Lower leg skin (tissue), 3 donors: ENCODE data around the gene SLC25A28.

Source experiments
- POLR2A ChIP-seq, 2 donors: fragments of 450-650 bp; IDR thresholded peaks; one replicate each; pipeline ENCODE4 v1.6.1; 2016 to 2017; ENCODE audit warnings: antibody characterized with exemption in 2 of 2, mild to moderate bottlenecking in 1 of 2, moderate library complexity in 1 of 2
- TF ChIP-seq, protein P1 (sequence below), 3 donors: fragments of 450-650 bp; IDR thresholded peaks; one replicate each; pipeline ENCODE4 v1.5.1; 2016; ENCODE audit warnings: antibody characterized with exemption in 3 of 3, mild to moderate bottlenecking in 3 of 3, moderate library complexity in 2 of 3

DNA sequence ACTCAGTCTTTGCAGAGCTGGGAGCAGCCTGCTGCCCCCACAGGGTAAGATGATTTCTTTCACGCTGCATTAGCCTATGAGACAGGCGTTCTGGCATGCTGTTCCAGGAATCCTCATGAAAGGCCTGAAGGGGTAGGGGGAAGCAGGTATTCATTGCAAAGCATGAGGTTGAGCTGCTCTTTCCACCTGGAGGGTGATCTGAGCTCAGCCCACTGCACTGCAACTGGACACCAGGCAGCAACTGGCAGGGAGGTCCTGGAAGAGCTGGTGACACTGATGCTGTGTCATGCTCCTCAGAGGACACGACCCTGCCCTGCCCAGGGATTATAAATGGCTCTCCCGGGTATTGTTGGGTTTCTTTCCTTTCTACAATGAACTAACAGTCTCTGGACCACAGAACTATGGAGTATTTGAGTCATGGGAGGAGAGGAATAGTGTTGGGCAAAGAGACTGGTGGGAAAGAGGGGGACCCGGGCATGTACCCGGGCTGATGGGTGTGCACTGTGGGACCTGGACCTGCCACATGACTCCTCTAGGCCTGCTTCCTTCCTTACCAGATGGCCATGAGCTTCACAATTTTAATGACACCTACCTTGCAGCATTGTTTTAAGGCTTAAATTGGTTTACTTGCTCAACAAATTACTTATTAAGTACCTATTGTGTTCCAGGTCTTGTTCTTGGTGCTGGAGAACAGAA lies 24.3 kb downstream of the SLC25A28 start:
- no peak for TF ChIP-seq POLR2A (IDR thresholded peaks at IDR 0.05)
- TF ChIP-seq, protein P1, sequence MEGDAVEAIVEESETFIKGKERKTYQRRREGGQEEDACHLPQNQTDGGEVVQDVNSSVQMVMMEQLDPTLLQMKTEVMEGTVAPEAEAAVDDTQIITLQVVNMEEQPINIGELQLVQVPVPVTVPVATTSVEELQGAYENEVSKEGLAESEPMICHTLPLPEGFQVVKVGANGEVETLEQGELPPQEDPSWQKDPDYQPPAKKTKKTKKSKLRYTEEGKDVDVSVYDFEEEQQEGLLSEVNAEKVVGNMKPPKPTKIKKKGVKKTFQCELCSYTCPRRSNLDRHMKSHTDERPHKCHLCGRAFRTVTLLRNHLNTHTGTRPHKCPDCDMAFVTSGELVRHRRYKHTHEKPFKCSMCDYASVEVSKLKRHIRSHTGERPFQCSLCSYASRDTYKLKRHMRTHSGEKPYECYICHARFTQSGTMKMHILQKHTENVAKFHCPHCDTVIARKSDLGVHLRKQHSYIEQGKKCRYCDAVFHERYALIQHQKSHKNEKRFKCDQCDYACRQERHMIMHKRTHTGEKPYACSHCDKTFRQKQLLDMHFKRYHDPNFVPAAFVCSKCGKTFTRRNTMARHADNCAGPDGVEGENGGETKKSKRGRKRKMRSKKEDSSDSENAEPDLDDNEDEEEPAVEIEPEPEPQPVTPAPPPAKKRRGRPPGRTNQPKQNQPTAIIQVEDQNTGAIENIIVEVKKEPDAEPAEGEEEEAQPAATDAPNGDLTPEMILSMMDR (IDR thresholded peaks at IDR 0.05), result no peak
